Measurements from ENCODE around the gene SYTL5.

GRCh38 chrX:37961118-37961517 lies 45.2 kb upstream of the SYTL5 start:
- TF ChIP-seq CTCF (IDR thresholded peaks at IDR 0.05; ENCODE audit: borderline replicate concordance, extremely low read depth, low read length, poor library complexity, severe bottlenecking) (no peak), EZH2 (IDR thresholded peaks at IDR 0.05; ENCODE audit: borderline replicate concordance, low read depth, low read length, severe bottlenecking) (no peak)
